ENCODE results near the gene MMP24.

Gene MMP24

DNA sequence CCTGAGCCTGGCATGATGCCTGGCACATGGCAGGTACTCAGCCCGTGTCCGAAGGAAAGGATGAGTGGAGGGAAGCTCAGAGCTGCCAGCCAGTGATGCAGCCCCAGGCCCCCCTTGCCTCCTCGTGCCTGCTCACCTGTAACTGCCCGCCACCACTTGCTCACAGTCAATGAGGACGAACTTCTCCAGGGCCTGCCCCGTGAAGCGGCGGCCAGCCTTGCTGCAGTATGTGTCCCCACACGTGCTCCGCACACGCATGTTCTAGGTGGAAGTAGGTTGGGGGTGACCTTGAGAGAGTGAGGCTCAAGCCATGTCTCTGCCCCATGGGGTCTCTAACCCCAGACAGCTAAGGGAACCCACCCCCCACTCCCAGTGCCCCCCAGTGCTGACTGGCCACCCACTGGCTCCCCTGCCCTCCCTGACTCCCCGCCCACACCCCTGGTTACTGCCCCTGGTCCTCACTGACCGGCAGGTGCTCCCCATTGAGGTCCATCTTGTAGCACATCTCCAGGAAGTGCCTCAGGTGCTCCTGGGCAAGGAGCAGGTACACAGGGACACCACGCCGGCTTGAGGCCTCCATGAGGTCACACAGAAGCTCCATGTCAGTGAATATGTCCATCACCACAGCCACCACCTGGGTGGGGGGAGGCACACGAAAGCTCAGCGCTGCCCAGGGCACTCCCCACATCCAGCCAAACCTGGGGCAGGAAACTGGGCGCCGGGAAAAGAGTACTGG is 62.0 kb downstream of the MMP24 start:
- H3K27me3 ChIP-seq (ENCODE audit: control insufficient read depth, low read length): no peaks in the 10 kb centered on the region
- TF ChIP-seq EZH2phosphoT487 (IDR thresholded peaks at IDR 0.05; ENCODE audit: borderline replicate concordance, low read length) (no peak), CTCF (IDR thresholded peaks at IDR 0.05; ENCODE audit: low read depth, low read length, poor library complexity, severe bottlenecking) (no peak)
- H3K4me1 ChIP-seq (ENCODE audit: control insufficient read depth, low read length): peaks cover 11% of the 10 kb centered on the region
- H3K9me2 ChIP-seq (replicated peaks; ENCODE audit: control insufficient read depth, low read length): no peaks in the 10 kb centered on the region
- no peak overlapping the region for H3K4me3 ChIP-seq (ENCODE audit: low read length)
- no peaks in the 10 kb centered on the region for H3K9me3 ChIP-seq (ENCODE audit: control insufficient read depth, insufficient read depth, low read length)
- peaks cover 13% of the 10 kb centered on the region for H3K79me2 ChIP-seq (ENCODE audit: control insufficient read depth, low read length)
- H3K4me2 ChIP-seq (ENCODE audit: low read length): no peak overlapping the region
- peaks cover 9% of the 10 kb centered on the region; the same call in 1 of the 2 replicates for H3K36me3 ChIP-seq (ENCODE audit: control insufficient read depth, low read length)
- H3K27ac ChIP-seq (ENCODE audit: low read depth, low read length): no peak overlapping the region
- 0 out of 2 replicates have a peak, but pooled peaks cover 5% of the 10 kb centered on the region for H3F3A ChIP-seq (ENCODE audit: control insufficient read depth, insufficient read depth)
- no peaks in the 10 kb centered on the region for H4K20me1 ChIP-seq (ENCODE audit: control insufficient read depth, insufficient read depth, low read depth, low read length)

GRCh38 chr20:35290186-35290886 is 63.8 kb downstream of the MMP24 start:
- Histone ChIP-seq H3K27ac (ENCODE audit: low read depth, low read length) (no peak overlapping the region), H3K4me3 (ENCODE audit: low read length) (no peak overlapping the region), H3K79me2 (ENCODE audit: control insufficient read depth, low read length) (no peaks in the 10 kb centered on the region), H3K36me3 (ENCODE audit: control insufficient read depth, low read length) (no peaks in the 10 kb centered on the region), H3K9me3 (ENCODE audit: control insufficient read depth, insufficient read depth, low read length) (no peaks in the 10 kb centered on the region), H3K4me1 (ENCODE audit: control insufficient read depth, low read length) (peaks cover 3% of the 10 kb centered on the region), H3K9me2 (replicated peaks; ENCODE audit: control insufficient read depth, low read length) (no peaks in the 10 kb centered on the region), H3K4me2 (ENCODE audit: low read length) (no peak overlapping the region), H3F3A (ENCODE audit: control insufficient read depth, insufficient read depth) (0 out of 2 replicates have a peak, but pooled peaks cover 5% of the 10 kb centered on the region), H4K20me1 (ENCODE audit: control insufficient read depth, insufficient read depth, low read depth, low read length) (no peaks in the 10 kb centered on the region), H3K27me3 (ENCODE audit: control insufficient read depth, low read length) (no peaks in the 10 kb centered on the region)
- TF ChIP-seq CTCF (IDR thresholded peaks at IDR 0.05; ENCODE audit: low read depth, low read length, poor library complexity, severe bottlenecking) (no peak), EZH2phosphoT487 (IDR thresholded peaks at IDR 0.05; ENCODE audit: borderline replicate concordance, low read length) (no peak)

DNA sequence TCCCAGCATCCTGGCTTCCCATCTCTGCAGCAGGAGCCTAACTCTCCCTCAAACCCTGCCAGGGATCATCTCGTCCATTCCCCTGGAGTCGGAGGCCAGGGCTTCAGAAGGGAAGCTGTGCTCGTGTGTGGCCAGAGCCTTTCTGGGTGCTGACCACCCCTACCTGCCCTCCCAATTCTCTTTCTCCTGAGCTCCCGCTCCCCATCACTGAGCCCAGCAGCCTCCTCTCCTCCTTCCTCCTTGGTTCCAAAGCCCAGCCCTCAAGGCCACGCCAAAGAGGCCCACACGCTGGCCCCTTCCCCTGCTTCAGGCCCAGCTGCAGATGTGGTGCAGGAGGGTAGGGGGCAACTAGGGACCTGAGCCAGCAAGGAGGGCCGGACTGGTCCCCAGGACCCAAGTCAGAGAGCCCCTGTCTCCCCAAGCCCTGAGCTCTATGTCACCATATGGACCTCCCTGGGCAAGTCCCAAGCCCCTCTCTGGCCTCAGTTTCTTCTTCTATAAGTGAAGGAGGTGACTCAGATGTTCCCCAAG is 64.5 kb downstream of the MMP24 start:
- TF ChIP-seq CTCF (IDR thresholded peaks at IDR 0.05; ENCODE audit: low read depth, low read length, poor library complexity, severe bottlenecking) (no peak), EZH2phosphoT487 (IDR thresholded peaks at IDR 0.05; ENCODE audit: borderline replicate concordance, low read length) (no peak)
- H3K27me3 ChIP-seq (ENCODE audit: control insufficient read depth, low read length): no peaks in the 10 kb centered on the region
- 0 out of 2 replicates have a peak, but pooled peaks cover under 1% of the 10 kb centered on the region for H3F3A ChIP-seq (ENCODE audit: control insufficient read depth, insufficient read depth)

More for the DNA sequence above, 64.5 kb downstream of the MMP24 start:
- Histone ChIP-seq H3K79me2 (ENCODE audit: control insufficient read depth, low read length) (no peaks in the 10 kb centered on the region), H3K9me2 (replicated peaks; ENCODE audit: control insufficient read depth, low read length) (no peaks in the 10 kb centered on the region), H3K4me2 (ENCODE audit: low read length) (no peak overlapping the region), H3K4me3 (ENCODE audit: low read length) (no peak overlapping the region), H4K20me1 (ENCODE audit: control insufficient read depth, insufficient read depth, low read depth, low read length) (no peaks in the 10 kb centered on the region), H3K9me3 (ENCODE audit: control insufficient read depth, insufficient read depth, low read length) (no peaks in the 10 kb centered on the region), H3K36me3 (ENCODE audit: control insufficient read depth, low read length) (no peaks in the 10 kb centered on the region), H3K27ac (ENCODE audit: low read depth, low read length) (no peak overlapping the region), H3K4me1 (ENCODE audit: control insufficient read depth, low read length) (no peaks in the 10 kb centered on the region)

All from DOHH2 (cell line).